Caco-2 (cell line): ENCODE measurements around the gene MTG1. TPM values are rescaled to one million over a fixed set of nuclear protein-coding genes. Genes with fewer than 3 reads are reported as not detected.
"Not testable (repeated sequence)": the region's sequence is repeated elsewhere in the genome, so short reads cannot be mapped to it uniquely, and the experiment has no call there.

ENCODE experiments used
- BruUV-seq: library from RNA; stranded (reverse); fragments of 400-500 nt; replicated peaks from 2 replicates; lab custom pipeline; 2021; lab: Mats Ljungman, UMichigan
- CTCF ChIA-PET: fragments of 300-600 bp; sonication (Branson Sonifier 250); formaldehyde crosslinking; loops from one replicate; lab custom pipeline; 2022; ENCODE audit warnings: antibody characterized with exemption; lab: Charles Lee
- POLR2A ChIA-PET: fragments of 300-600 bp; sonication (Branson Sonifier 250); formaldehyde crosslinking; loops from one replicate; lab custom pipeline; 2022; ENCODE audit warnings: antibody characterized with exemption; lab: Charles Lee
- DNase-seq, 2 experiments: peaks; one replicate each; pipeline versions ENCODE4 v3.0.0 to v3.0.0-alpha.2; 2020 to 2022
- H3K27me3 ChIP-seq: replicated peaks from 2 replicates; pipeline ENCODE4 v1.6.0; 2011; ENCODE audit warnings: low read length; ENCODE audit not compliant: control insufficient read depth, insufficient read depth
- H3K36me3 ChIP-seq: 2 replicates; pipeline ENCODE4 v1.5.1; 2011; ENCODE audit warnings: low read length; ENCODE audit not compliant: control insufficient read depth, insufficient read depth
- H3K4me1 ChIP-seq: fragments of 250-450 bp; sonication (Bioruptor Pico); 2 replicates; pipeline ENCODE4 v1.5.1; 2020; ENCODE audit warnings: mild to moderate bottlenecking
- H3K4me3 ChIP-seq: 2 replicates; pipeline ENCODE4 v1.5.1; 2011; ENCODE audit warnings: low read depth, mild to moderate bottlenecking, control low read depth, low read length
- H3K9me3 ChIP-seq: fragments of 250-450 bp; sonication (Bioruptor Pico); 2 replicates; pipeline ENCODE4 v1.5.1; 2020; ENCODE audit warnings: mild to moderate bottlenecking, moderate library complexity
- H3K27ac Mint-ChIP-seq: one replicate; pipeline ENCODE4 v1.8.0; 2022; ENCODE audit warnings: mixed read lengths; ENCODE audit not compliant: unreplicated experiment
- H3K27me3 Mint-ChIP-seq: one replicate; pipeline ENCODE4 v1.8.0; 2022; ENCODE audit warnings: mixed read lengths; ENCODE audit not compliant: insufficient read depth, unreplicated experiment
- H3K36me3 Mint-ChIP-seq: one replicate; pipeline ENCODE4 v1.8.0; 2022; ENCODE audit warnings: mild to moderate bottlenecking, mixed read lengths; ENCODE audit not compliant: insufficient read depth, unreplicated experiment
- H3K4me1 Mint-ChIP-seq: one replicate; pipeline ENCODE4 v1.8.0; 2022; ENCODE audit warnings: low read depth, mixed read lengths; ENCODE audit not compliant: unreplicated experiment
- H3K4me3 Mint-ChIP-seq: one replicate; pipeline ENCODE4 v1.8.0; 2022; ENCODE audit warnings: mild to moderate bottlenecking, moderate library complexity, mixed read lengths; ENCODE audit not compliant: unreplicated experiment
- H3K9me3 Mint-ChIP-seq: one replicate; pipeline ENCODE4 v1.8.0; 2022; ENCODE audit warnings: mixed read lengths; ENCODE audit not compliant: unreplicated experiment
- CTCF ChIP-seq, 2 experiments: fragments of 200-600 bp in 1 of 2; IDR thresholded peaks; 1 replicate in 1 of 2; 2 replicates in 1 of 2; pipeline versions ENCODE4 v1.5.1 to v1.8.0; 2011 to 2022; ENCODE audit warnings: antibody characterized with exemption in 1 of 2, control low read depth in 1 of 2, inconsistent platforms in 1 of 2, low read depth in 1 of 2, low read length in 1 of 2, mild to moderate bottlenecking in 1 of 2, moderate library complexity in 1 of 2; ENCODE audit not compliant: insufficient read depth in 1 of 2, severe bottlenecking in 1 of 2, unreplicated experiment in 1 of 2
- intact Hi-C: fragments of 100-400 bp; cut with micrococcal nuclease; formaldehyde crosslinking; loops from one replicate; pipeline ENCODE4 v1.10.0; 2022; ENCODE audit not compliant: unreplicated experiment
- total RNA-seq: library from RNA; stranded (reverse); gene quantifications from 2 replicates; pipeline ENCODE4 v1.2.3, GENCODE V29; 2022

The MTG1 gene
- total RNA-seq, 1 experiment from 2014 or later, result 113 TPM

DNA sequence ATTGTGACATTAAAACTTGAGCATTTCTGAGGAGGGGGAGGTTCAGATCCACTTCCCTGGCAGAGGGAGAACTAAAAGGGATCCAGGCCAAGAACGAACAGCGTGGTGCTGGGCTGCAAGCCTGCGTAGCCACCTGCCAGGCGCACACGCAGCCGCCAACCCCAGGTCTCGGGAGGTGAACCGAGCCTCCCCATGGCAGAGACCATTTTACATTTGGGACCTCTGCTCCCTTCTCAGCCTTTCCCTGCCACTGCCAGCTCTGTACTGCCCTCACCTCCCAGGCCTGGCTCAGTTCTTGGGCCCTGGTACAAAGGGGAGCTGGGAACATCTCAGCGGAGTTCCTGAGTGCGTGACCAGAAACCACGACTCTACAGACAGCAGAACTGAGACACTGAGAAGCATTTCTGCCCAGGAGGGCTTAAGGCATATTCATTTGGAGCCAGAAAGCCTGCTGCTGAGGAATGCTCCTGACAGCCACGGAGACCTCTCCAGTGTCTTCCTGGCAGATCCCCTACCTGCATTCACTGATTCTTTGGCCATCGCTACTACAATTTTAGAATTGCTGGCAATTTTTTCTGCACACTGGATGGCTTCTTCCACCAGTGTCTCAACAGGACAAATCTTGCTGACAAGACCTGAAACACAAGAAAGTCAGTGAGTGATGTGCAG, 28.4 kb upstream of the MTG1 start:
- intact Hi-C loops, result no loop called here
- no TSS peak for BruUV-seq
- H3K9me3 ChIP-seq, result no peaks in the 10 kb centered on the region
- H3K36me3 Mint-ChIP-seq, result peaks cover 89% of the 10 kb centered on the region
- H3K4me1 ChIP-seq, result peaks cover 8% of the 10 kb centered on the region
- no peak overlapping the region for H3K4me3 Mint-ChIP-seq
- H3K27me3 ChIP-seq, result no peaks in the 10 kb centered on the region
- no peaks in the 10 kb centered on the region for H3K9me3 Mint-ChIP-seq
- no peak overlapping the region for H3K4me3 ChIP-seq
- POLR2A ChIA-PET, result no interaction called here
- no peak overlapping the region for H3K27ac Mint-ChIP-seq
- no peaks in the 10 kb centered on the region for H3K27me3 Mint-ChIP-seq
- peaks cover 21% of the 10 kb centered on the region for H3K36me3 ChIP-seq
- H3K4me1 Mint-ChIP-seq, result peaks cover 15% of the 10 kb centered on the region
- DNase-seq, result no peak
- CTCF ChIA-PET, result no interaction called here
- no peak for TF ChIP-seq CTCF (IDR thresholded peaks at IDR 0.05; ENCODE audit: insufficient read depth in 1 of 2, low read depth in 1 of 2, low read length in 1 of 2, severe bottlenecking in 1 of 2, unreplicated experiment in 1 of 2)

DNA sequence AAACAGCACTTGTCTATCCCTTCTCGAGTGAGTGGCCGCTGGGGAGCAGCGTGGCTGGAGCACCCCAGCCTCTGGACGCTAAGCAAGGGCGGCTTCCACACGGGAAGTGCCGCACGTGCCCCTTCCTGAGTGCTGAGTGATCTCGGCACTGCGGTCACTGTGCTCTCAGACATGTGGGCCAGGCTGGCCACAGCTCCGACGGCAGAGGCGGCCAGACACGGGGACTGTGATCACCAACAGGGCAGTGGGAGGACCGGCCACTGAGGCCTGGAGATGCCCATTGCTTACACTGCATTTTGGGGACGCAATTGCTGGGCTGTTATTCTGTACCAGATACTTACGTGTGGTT, 27.9 kb upstream of the MTG1 start:
- no peak for TF ChIP-seq CTCF (IDR thresholded peaks at IDR 0.05; ENCODE audit: insufficient read depth in 1 of 2, low read depth in 1 of 2, low read length in 1 of 2, severe bottlenecking in 1 of 2, unreplicated experiment in 1 of 2)
- no peaks in the 10 kb centered on the region for H3K27me3 ChIP-seq
- Mint-ChIP-seq H3K4me3 (no peak overlapping the region), H3K9me3 (no peaks in the 10 kb centered on the region), H3K36me3 (peaks cover 89% of the 10 kb centered on the region), H3K27ac (no peak overlapping the region), H3K4me1 (peaks cover 11% of the 10 kb centered on the region), H3K27me3 (no peaks in the 10 kb centered on the region)
- intact Hi-C loops, result no loop called here
- no peak overlapping the region for H3K4me3 ChIP-seq
- CTCF ChIA-PET, result no interaction called here
- DNase-seq, result no peak
- H3K4me1 ChIP-seq, result peaks cover 5% of the 10 kb centered on the region; the same call in 1 of the 2 replicates
- H3K9me3 ChIP-seq, result no peaks in the 10 kb centered on the region
- POLR2A ChIA-PET, result no interaction called here
- peaks cover 21% of the 10 kb centered on the region for H3K36me3 ChIP-seq
- BruUV-seq, result no TSS peak

- Histone ChIP-seq H3K4me1 (0 out of 2 replicates have a peak, but pooled peaks cover 5% of the 10 kb centered on the region), H3K36me3 (peaks cover 21% of the 10 kb centered on the region), H3K4me3 (no peak overlapping the region), H3K27me3 (no peaks in the 10 kb centered on the region), H3K9me3 (no peaks in the 10 kb centered on the region)
- H3K27me3 Mint-ChIP-seq, result no peaks in the 10 kb centered on the region
- intact Hi-C loops, result no loop called here
- H3K36me3 Mint-ChIP-seq, result peaks cover 87% of the 10 kb centered on the region
- ChIA-PET POLR2A (no interaction called here), CTCF (no interaction called here)
- H3K27ac Mint-ChIP-seq, result no peak overlapping the region
- no peak for TF ChIP-seq CTCF (IDR thresholded peaks at IDR 0.05; ENCODE audit: insufficient read depth in 1 of 2, low read depth in 1 of 2, low read length in 1 of 2, severe bottlenecking in 1 of 2, unreplicated experiment in 1 of 2)
- BruUV-seq, result no TSS peak
- H3K9me3 Mint-ChIP-seq, result no peaks in the 10 kb centered on the region
- peaks cover 5% of the 10 kb centered on the region for H3K4me1 Mint-ChIP-seq
- DNase-seq, result no peak
- no peak overlapping the region for H3K4me3 Mint-ChIP-seq
Observed at GRCh38 chr10:133366751-133367150, 27.2 kb upstream of the MTG1 start.

DNA sequence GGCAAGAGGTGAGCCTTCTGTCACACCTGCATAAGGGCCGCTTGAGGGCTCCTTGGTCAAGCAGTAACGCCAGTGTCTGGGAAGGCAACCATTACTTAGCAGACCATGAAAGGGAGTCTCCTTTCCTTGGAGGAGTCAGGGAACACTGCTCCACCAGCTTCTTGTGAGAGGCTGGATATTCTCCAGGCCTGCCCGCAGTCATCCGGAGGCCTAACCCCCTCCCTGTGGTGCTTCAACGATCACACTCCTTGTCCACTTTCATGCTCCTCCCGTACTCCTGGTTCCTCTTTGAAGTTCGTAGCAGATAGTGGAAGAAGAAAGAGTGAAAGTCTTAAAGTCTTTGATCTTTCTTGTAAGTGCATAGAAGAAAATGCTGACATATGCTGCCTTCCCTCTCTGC, 26.5 kb upstream of the MTG1 start:
- H3K27me3 Mint-ChIP-seq, intact Hi-C loops: not testable (repeated sequence)

More for the DNA sequence above, 26.5 kb upstream of the MTG1 start:
- DNase-seq, BruUV-seq, H3K9me3 Mint-ChIP-seq, H3K4me1 Mint-ChIP-seq, H3K27me3 ChIP-seq, H3K27ac Mint-ChIP-seq, CTCF ChIA-PET, H3K4me3 ChIP-seq, H3K9me3 ChIP-seq, H3K4me3 Mint-ChIP-seq, POLR2A ChIA-PET: not testable (repeated sequence)
- H3K36me3 Mint-ChIP-seq, result peaks cover 79% of the 10 kb centered on the region
- Histone ChIP-seq H3K4me1 (0 out of 2 replicates have a peak, but pooled peaks cover 11% of the 10 kb centered on the region), H3K36me3 (peaks cover 17% of the 10 kb centered on the region)
